ENCODE data around the gene LMTK3.
"Not testable (repeated sequence)": the region's sequence is repeated elsewhere in the genome, so short reads cannot be mapped to it uniquely, and the experiment has no call there.

LMTK3 gene

DNA sequence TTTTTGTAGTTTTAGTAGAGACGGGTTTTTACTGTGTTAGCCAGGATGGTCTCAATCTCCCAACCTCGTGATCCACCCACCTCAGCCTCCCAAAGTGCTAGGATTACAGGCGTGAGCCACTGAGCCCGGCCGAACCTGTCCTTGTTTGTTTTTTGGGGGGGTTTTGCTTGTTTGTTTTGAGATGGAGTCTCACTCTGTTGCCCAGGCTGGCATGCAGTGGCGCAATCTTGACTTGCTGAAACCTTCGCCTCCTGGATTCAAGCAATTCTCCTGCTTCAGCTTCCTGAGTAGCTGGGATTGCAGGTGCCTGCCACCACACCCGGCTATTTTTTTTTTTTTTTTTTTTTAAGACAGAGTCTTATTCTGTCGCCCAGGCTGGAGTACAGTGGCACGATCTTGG, 24.9 kb downstream of the LMTK3 start:
- not testable (repeated sequence) for DNase-seq (ENCODE audit: low read depth)

DNA sequence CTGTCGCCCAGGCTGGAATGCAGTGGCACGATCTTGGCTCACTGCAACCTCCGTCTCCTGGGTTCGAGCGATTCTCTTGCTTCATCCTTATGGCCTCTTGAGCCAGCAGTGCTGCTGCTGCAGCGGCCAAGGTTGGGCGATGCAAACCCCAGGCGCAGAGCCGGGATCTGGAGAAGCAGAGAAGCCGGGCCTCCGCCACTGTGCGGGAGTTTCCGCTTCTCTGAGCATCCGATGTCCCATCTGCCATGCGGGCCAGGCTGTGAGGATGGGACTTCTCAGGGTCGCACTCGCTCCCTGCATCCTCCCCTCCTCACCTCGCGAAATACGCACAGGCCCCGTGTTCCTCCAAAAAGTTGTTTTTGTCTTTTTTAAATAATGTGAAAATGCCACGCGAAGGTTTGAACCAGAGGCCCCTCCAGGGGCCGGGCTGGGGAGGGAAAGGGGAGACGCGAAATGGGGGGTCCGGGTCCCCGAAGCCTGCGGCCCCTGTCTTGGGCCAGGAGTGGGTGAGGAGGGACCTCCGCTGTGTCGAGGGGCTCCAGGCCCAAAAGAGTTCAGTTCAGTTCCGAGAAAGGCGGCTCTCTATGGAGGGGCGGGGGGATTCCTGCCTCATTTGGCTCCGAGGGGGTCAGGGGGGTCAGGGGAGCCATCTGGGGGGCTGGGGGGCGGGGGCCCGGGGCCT, 26.6 kb downstream of the LMTK3 start:
- no peak for DNase-seq (ENCODE audit: low read depth)

DNA sequence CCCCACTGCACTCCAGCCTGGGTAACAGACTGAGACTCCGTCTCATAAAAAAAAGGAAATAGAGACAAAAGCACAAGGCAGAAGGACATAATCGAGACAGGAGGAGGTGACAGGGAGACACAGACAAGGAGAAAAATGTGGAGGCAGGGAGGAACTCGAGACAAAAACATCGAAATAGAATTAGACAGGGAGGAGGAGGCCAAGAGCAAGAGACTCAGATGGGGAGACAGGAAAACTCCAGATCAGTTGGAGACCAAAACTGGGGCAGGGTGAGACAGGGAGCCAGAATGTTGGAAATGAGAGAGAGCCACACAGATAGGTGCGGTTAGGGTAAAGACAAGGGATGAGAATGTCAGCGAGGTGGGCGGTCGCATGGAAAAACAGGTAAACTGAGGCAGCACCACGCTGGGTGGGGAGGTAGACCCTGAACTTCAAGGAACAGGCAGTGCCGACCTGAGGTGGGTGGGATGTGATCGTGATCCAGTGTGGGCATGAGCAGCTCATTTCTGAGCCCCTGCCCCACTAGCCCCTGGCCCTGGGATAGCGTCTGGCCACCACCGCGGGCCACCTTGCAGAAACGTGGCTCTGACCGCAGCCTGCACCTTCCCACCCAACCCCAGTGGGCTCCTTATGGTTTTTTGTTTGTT, 27.3 kb downstream of the LMTK3 start:
- no peak for DNase-seq (ENCODE audit: low read depth)

DNA sequence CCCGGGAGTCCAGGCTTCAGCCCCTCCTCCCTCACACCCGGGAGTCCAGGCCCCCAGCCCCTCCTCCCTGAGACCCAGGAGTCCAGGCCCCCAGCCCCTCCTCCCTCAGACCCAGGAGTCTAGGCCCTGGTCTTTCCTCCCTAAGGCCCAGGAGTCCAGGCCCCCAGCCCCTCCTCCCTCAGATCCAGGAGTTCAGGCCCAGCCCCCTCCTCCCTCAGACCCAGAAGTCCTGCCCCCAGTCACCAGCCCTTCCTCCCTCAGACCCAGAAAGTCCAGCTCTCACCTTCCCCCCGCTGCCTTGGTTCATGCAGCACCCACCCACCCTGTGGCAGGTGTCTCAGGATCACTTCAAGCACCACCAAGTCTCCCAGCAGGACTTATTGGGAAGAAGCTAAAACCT, 28.3 kb downstream of the LMTK3 start:
- DNase-seq (ENCODE audit: low read depth) = no peak

DNA sequence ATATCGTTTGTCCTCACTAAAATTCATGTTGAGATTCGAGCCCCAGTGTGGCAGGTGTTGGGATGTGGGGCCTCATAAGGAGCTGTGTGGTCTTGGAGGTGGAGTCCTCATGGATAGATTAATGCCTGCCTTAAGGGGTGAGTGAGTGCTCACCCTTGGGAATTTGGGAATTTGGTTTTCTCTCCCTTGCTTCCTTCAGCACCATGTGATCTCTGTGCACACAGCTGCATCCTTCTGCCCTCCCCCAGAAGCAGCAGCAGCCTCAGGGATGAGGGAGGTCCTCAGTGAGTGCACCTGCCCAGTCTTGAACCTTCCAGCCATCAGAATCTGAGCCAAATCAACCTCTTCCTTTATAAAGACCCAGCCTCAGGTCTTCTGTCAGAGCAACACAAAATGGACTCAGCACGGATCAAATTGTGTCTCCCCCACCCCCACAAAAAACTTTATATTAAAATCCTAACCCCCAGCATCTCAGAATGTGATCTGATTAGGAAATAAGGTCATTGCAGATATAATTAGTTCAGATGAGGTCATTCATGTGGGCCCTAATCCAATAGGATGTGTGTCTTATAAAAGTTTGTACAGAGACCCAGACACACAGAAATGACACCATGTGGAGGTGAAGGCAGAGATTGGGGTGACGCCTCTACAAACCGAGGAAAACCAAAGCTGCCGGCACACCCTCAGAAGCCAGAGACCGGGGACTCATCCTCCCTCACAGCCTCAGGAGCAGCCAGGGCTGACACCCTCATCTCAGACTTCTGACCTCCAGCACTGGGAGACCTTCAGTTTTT, 29.6 kb downstream of the LMTK3 start:
- no peak for DNase-seq (ENCODE audit: low read depth)

DNA sequence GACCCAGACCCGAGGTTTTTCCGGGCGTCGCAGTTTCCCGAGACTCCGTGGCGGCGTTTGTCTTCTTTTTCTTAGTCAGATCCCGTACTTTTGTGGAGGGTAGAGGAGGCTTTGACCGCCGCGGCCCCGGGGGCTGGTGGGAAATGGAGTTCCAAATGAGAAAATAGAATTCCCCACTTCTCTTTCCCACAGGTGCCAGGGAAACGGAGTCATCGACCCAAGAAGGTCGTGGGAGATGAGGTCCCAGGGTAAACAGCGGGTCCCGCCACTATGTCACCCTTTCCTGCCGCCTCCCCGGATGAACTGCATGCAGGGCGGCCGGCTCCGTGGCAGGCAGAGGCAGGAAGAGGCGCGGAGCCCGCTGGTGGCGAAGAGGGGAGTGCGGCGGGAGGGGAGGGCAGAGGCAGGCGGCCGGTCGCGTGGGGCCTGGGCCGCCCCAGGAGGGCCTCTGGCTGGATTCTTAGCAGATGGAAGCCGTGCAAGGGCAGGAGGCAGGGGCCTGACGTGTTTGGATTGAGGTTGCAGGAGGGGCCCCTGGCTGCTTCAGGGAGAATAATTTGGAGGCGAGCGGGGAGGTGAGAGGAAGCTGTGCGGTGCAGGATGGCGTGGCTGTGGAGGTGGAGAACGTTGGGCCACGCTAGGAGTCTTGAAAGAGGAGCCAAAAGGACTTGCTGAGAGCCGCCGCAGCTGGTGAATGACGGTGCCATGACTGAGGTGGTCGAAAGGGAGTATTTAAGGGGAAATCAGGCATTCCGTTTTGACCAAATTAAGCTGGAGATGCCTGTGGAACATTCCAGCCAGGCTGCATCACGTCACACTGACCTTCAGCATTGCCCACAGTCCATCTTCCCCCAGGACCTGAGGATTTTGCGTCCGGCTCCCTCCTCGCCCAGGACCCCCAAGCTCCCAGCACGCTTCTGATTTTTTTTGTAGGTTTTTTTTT, 30.8 kb downstream of the LMTK3 start:
- peak; percentile 51 for DNase-seq (ENCODE audit: low read depth)

DNA sequence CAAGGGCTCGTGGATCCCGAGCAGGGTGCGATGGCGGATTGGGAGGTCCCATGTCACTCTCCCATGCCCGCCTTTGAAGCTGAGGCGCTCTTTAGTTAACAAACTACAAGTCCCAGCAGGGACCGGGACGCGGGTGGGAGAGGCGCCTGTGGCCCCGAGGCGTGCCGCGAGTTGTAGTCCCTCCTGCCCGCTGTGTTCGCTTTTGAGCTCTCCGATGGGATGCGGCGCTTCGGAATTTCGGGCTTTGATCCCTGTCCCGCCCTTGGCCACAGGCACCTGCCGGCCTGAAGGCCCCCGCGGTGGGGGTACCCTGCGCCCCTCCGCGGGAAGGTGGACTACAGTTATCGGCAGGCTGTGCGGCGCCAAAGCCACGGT, 31.5 kb downstream of the LMTK3 start:
- peak; percentile 35 for DNase-seq (ENCODE audit: low read depth)

DNA sequence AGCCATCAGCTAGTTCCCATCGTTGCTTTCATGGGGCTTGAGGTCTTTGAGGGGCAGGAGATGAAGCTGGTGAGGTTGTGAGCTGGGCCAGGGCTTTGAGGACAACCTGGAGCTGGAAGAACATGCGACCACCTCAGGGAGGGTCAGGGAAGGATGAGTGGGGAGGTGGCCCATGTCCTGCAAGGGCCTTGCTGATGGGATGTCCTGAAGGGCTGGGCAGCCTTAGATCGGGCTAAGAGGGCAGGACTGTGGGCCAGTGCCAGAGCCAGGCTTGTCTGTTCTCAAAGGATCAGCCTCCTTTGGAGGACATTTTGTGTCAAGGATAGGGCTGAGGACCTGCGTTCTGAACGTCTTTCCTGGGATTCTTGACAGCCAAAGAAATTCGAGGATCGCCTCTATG, 31.9 kb downstream of the LMTK3 start:
- DNase-seq (ENCODE audit: low read depth) = no peak

DNA sequence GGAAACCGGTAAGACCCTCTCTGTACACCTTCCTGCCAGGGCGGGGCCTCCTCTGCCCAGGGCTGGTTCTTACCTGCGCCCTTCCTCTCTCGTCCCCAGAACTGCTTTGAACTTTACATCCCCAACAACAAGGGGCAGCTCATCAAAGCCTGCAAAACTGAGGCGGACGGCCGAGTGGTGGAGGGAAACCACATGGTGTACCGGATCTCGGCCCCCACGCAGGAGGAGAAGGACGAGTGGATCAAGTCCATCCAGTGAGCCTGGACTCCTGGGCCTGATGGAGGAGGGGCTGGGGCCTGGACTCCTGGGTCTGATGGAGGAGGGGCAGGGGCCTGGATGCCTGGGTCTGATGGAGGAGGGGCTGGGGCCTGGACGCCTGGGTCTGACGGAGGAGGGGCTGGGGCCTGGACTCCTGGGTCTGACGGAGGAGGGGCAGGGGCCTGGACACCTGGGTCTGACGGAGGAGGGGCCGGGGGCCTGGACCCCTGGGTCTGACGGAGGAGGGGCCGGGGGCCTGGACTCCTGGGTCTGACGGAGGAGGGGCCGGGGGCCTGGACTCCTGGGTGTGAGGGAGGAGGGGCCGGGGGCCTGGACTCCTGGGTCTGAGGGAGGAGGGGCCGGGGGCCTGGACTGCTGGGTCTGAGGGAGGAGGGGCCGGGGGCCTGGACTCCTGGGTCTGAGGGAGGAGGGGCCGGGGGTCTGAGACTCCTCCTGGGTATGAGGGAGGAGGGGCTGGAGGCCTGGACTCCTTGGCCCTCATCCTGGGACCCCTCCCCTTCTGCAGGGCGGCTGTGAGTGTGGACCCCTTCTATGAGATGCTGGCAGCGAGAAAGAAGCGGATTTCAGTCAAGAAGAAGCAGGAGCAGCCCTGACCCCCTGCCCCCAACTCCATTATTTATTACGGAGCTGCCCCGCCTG, 33.0 kb downstream of the LMTK3 start:
- DNase-seq (ENCODE audit: low read depth) = no peak

DNA sequence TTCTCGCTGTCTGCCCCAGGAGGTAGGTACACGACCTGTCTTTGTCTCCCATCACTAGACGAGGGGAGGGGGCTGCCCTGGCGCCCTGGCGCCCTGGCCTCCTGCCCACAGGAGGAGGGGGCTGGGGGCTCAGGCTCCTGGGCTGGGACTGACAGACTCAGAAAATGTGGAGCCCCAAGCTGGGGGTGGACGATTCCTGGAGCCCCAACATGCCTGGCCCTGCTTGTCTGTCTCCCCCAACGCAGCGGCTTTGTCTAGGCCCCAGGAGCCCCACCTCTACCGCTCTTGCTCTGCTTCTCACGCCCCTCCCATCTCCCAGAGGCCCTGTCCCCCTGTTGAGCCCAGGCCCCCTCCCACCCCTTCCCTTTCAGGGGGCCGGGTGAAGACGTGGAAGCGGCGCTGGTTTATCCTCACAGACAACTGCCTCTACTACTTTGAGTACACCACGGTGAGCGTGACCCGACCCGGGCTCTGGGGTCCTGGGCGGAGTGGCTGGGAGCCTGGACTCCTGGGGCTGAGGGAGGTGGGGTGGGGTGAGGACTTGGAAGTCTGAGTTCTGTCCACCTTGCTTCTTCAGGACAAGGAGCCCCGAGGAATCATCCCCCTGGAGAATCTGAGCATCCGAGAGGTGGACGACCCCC, 33.8 kb downstream of the LMTK3 start:
- no peak for DNase-seq (ENCODE audit: low read depth)

DNA sequence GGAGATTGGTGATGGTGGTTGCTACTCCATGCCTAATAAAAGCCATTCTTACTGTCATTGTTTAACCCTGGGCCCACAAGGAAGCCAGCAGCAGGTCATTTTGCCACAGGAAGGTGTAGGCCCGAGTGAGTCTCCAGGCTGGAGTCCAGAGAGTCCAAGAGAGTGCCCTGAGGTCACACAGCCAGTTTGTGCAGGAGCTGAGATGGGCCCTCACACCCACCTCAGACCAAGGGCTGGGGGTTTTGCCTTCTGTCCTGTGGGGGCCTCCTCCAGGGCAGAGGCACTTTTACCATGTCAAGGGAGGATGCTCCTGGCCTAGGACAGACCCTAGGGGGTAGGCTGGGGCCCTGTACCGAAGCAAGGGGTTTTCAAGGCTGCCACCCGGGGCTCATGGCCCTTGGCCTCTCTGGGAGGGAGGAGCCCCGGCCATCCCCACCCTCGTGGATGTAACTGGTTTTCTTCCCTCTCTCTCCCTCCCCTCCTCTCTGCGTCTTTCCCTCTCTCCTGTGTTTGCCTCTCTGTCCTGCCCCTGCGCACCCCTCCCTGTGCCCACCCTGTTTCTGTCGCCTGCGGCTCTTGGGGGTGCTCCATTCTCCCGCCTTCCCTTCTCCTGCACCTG, 34.5 kb downstream of the LMTK3 start:
- DNase-seq (ENCODE audit: low read depth) = no peak

DNA sequence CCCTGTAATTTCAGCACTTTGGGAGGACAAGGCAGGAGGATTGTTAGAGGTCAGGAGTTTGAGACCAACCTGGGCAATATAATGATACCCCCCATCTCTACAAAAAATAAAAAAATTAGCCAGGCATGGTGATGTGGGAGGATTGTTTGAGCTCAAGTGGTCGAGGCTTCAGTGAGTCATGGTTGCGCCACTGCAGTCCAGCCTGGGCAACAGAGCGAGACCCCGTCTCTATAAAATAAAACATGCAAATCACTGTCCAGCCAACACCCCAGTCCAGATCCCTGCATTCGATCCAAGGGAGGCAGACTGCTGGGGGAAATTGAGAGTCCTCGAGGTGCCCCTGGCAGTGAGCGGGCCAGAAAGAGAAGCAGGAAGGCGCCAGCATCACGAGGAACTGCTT, 35.5 kb downstream of the LMTK3 start:
- DNase-seq (ENCODE audit: low read depth) = no peak

DNA sequence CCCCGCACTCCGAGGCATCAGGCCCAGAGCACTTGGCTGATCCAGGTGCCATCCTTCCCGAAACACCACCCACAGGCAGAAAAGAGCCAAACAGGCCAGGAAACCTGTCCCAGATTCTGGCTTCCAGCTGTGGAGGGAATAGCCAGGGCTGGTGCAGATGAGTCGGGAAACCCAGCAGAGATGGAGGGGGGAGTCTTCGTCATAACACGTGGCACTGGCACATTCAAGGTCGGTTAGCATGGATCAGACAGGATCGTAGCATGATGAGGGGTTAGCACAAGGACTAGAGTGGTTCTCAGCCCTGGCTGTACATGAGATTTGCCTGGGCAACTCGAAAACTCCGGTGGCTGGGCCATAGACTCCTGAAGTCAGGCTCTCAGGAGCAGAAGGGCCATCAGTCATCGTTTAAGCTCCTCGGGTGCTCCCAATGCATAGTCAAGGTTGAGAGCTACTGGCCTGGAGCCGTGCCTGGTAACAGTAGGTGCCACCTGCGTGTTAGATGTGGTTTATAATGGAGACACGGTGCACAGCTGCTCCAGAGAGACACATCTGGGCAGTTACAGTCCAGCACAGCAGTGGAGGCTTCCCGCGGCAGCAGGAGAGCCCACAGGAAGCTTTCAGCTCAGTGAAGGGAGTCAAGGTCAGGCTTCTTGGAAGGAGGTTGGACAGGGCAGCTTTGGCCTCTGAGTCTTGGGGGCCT, 36.1 kb downstream of the LMTK3 start:
- no peak for DNase-seq (ENCODE audit: low read depth)

DNA sequence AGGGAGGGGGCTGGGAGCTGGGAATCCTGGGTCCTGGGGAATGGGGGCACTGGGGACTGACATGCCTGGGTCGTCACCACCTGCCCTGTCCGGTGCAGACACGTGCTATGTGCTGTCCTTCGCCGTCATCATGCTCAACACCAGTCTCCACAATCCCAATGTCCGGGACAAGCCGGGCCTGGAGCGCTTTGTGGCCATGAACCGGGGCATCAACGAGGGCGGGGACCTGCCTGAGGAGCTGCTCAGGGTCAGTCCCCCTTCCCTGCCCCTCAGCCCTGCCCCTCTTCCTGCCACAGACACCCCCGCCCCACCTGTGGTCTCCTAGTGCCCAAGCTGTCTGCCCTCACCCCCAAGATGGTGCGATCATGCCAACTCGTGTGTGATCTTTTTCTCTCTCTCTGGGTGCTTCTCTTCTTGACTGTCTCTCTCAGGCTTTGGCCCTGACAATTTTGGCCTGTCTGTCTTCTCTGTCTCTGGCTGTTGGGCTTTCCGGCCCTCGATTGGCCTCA, 37.5 kb downstream of the LMTK3 start:
- DNase-seq (ENCODE audit: low read depth) = no peak

DNA sequence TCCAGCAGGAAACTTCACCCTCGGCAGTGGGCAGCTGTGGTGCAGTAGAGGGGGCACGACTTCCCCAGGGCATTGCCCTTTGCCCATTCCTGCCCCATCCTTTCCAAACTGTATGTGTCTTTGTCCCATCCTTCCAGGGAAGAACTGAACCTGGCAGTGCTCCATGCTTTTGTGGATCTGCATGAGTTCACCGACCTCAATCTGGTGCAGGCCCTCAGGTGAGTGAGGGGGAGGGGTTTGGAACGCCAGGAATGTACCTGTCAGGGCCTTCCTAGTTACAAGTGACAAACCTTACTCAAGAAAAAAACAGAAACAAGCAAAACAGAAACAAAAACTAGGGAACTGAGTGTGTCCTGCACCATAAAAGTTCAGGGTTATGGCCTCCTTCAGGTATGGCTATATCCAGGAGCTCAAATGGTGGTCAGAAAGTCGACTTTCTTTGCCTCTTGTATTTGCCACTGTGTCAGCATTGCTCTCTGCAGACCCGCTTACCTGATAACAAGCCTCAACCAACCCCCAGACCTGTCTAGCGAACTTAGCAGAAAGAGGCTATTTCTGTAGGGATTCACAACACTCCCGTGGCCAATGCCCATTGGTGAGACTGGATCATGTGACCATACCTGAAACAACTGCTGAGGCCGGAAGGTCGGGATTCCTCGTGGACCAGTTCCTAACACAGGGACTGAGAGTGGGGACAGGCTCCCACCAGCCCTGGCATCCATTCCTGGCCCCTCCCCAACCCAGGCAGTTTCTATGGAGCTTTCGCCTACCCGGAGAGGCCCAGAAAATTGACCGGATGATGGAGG, 38.3 kb downstream of the LMTK3 start:
- DNase-seq (ENCODE audit: low read depth) = no peak

DNA sequence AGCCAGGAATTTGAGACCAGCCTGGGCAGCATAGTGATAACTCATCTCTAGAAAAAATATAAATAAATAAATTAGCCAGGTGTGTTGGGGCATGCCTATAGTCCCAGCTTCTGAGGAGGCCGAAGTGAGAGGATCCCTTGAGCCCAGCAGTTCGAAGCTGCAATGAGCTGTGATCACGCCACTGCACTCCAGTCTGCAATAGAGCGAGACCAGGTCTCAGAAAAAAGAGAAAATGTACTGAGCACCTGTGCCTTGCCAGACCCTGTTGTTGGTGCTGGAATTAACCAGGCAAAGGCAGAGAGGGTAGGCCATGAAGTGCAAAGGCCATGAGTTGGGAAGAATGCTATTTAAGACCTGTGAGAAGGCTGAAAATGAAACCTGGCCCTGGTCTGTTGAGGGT, 39.8 kb downstream of the LMTK3 start:
- no peak for DNase-seq (ENCODE audit: low read depth)

DNA sequence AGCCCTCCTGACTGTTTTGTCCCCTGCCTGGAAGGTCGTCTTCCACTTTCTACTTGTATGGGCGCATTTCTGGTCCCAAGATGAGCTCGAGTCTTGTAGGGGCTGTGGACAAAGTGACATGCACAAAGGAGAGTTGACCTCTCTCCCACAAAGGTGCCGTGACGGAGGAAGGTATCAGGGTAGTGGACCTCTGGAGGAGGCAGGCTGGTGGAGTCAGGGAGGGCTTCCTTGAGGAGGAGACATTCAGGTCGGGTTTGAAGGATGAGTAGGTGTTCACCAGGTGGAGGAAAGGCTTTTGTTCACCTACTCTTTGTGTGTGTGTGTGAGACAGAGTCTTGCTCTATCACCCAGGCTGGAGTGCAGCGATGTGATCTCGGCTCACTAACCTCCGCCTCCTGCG, 40.8 kb downstream of the LMTK3 start:
- DNase-seq (ENCODE audit: low read depth) = no peak

DNA sequence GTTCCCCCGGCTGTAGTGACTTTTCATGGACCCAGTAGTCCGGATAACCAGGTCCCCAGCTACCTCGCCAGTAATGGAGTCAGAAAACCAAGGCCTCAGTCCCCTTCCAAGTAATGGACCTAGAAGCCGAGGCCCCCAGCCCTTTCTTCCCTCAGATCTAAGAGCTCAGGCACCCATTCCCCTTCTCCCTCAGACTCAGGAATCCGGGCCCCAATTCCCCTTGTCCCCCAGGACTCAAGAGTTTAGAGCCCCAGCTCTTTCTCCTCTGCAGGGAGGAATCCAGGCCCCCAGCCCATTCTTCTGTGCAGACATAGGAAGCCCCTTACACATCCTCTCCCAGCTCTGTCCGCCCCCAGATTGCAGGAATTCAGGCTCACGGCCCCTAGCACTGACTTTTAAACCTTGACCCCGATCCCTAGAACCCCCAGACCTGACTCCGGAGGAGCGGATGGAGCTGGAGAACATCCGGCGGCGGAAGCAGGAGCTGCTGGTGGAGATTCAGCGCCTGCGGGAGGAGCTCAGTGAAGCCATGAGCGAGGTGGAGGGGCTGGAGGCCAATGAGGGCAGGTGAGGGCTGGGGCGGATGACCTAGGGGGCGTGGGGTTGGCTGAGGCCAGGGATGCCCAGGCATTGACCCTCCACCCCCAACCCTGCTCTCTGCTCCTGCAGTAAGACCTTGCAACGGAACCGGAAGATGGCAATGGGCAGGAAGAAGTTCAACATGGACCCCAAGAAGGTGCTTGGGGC, 41.5 kb downstream of the LMTK3 start:
- DNase-seq (ENCODE audit: low read depth) = no peak
